LNCAP (cell line): ENCODE measurements around the gene PODXL.

Experiments
- CTCF ChIP-seq: fragments of 450-650 bp; IDR thresholded peaks from 2 replicates; pipeline ENCODE4 v1.5.1; 2017; ENCODE audit warnings: mild to moderate bottlenecking

PODXL gene

DNA sequence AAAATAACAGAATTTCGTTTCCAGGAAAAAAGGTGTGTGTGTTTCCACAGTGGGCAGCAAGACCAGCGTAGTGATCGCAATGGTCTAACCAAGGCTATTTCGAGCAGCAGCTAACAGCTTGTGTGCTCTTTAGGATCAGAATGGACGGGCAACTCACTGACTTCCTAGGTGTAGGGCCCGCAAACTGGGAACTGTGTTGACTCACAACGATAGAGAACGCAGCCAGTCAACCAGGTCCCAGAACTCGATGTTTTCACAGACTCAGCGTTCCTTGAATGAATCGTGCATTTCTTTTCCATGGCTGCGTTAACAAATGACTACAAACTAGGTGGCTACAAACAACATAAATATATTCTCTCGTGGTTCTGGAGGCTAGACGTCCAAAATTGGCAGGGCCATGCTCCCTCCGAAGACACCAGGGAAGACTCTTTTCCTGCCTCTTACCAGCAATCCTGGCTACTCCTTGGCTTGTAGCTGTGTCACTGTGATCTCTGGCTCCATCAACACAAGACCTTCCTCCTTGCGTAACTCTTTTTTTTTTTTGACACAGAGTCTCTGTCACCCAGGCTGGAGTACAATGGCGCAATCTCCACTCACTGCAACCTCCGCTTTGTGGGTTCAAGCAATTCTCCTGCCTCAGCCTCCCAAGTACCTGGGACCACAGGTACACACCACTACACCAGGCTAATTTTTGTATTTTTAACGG is 39.1 kb downstream of the PODXL start:
- no peak for TF ChIP-seq CTCF

- peak; percentile 98 for TF ChIP-seq CTCF
Measured at GRCh38 chr7:131513245-131514061, 43.0 kb downstream of the PODXL start.

DNA sequence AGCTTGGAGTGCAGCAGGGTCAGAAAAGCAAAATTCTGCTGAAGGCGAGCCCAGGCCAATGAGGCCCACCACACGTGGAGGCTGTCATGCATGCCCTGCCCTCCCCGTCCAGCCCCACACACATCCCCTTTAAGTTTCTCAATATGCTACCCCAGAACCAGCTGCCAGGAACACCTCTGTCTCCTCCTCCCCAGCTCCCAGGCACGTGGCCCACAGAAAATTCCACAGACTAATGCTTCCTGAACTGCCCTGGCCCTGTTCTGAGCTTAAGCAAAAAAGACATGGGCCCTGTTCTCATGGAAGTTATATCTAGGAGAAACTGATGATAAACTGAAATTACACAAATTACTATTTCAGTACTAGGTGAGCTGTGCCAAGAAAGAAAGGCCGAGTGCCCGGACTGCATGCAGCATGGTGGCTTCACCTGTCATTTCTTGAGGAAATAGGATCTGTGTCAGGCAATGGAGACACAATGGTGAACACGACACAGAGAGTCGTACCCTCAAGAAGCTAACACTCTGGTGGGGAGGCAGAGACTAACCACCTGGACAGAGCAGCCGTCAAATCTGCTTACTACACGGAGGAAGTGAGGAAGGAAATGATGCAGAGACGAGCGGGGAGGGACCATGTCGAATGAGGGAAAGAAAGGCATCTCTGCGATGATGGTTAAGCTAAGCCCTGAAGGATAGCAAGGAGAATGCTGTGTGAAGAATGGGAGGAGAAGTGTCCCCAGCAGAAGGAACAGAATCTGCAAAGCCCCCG is 44.5 kb downstream of the PODXL start:
- TF ChIP-seq CTCF, result no peak

DNA sequence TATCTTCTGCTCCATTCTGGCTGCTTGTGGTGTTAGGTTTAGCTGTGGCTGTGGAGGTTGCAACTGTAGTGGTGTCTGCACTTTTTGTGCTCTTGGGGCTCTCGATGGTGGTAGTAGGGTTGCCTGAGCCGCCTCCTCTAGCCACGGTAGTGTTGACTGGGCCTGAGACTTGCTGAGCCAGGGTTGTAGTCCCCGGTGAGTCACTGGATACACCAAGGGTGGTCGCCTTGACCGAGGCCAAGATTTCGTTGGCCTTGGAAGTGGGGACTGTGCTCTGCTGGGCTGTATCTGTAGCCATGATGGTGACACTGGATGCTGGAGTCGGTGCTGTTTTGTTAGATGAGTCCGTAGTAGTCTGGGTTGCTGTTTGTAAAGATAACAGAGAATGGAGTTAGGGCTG is 45.4 kb downstream of the PODXL start:
- TF ChIP-seq CTCF, result no peak

DNA sequence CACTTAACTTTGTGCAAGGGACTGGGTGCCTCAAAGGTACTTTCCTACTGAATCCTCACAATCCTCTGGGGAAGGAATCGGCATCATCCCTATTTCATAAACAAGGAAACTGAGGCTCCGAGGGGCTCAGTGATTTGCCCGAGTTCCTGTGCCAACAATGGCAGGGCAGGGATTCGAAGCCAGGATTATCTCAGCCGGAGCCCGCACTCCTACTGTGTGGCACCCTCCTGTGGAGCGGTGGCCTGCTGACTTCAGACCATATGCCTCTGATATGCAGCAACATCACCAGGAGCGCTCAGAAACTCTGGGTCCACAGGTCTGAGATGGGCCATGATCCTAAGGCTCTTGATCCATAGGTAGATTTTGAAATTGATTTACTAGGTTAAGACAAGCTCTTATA is 46.6 kb downstream of the PODXL start:
- no peak for TF ChIP-seq CTCF

- no peak for TF ChIP-seq CTCF
Measured at GRCh38 chr7:131508754-131509486, 47.5 kb downstream of the PODXL start.
